DND-41 (cell line): ENCODE data around the gene ZNF609.

Experiments used
- EZH2 ChIP-seq: IDR thresholded peaks from 3 replicates; pipeline ENCODE4 v1.6.1; 2012; ENCODE audit warnings: borderline replicate concordance, low read depth, mild to moderate bottlenecking, moderate library complexity, low read length, inconsistent platforms; ENCODE audit not compliant: severe bottlenecking
- TF ChIP-seq, protein P1 (sequence below): IDR thresholded peaks from 2 replicates; pipeline ENCODE4 v1.5.1; 2012; ENCODE audit warnings: borderline replicate concordance, low read length, moderate library complexity, mild to moderate bottlenecking; ENCODE audit not compliant: poor library complexity, severe bottlenecking; ENCODE audit errors: extremely low read depth

DNA sequence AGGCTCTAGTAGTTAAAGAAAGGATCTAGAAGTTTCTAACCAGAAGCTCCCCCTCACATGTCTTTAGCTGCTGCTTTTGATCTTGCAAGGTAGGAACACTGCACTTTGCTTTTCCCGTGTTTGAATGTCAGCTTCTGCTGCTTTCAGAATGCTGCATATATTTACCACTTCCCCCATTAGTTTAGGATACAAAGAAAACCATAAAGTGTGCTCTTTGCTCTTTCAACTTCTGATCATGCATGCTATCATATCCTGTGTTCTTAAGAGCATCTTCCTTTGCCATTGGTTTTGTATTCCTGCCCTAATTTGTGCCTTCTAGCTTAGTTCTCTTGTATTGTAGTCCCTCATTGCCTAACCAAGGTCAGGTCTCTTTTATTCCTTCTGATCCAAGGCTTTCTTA lies 43.3 kb downstream of the ZNF609 start:
- TF ChIP-seq, protein P1, sequence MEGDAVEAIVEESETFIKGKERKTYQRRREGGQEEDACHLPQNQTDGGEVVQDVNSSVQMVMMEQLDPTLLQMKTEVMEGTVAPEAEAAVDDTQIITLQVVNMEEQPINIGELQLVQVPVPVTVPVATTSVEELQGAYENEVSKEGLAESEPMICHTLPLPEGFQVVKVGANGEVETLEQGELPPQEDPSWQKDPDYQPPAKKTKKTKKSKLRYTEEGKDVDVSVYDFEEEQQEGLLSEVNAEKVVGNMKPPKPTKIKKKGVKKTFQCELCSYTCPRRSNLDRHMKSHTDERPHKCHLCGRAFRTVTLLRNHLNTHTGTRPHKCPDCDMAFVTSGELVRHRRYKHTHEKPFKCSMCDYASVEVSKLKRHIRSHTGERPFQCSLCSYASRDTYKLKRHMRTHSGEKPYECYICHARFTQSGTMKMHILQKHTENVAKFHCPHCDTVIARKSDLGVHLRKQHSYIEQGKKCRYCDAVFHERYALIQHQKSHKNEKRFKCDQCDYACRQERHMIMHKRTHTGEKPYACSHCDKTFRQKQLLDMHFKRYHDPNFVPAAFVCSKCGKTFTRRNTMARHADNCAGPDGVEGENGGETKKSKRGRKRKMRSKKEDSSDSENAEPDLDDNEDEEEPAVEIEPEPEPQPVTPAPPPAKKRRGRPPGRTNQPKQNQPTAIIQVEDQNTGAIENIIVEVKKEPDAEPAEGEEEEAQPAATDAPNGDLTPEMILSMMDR: no peak
- TF ChIP-seq EZH2: no peak
